Skeletal muscle tissue (tissue), 4 donors: ENCODE data around the gene KMT2C. TPM values are rescaled to one million over a fixed set of nuclear protein-coding genes. Genes with fewer than 3 reads are reported as not detected.
"Not testable (repeated sequence)": the region's sequence is repeated elsewhere in the genome, so short reads cannot be mapped to it uniquely, and the experiment has no call there.

Experiments used
- H3K27ac ChIP-seq: one replicate; pipeline ENCODE4 v1.7.0; 2013; ENCODE audit warnings: mild to moderate bottlenecking, low read depth, low read length, inconsistent platforms
- H3K27me3 ChIP-seq, 3 donors: one replicate each; pipeline ENCODE4 v1.7.0; 2013; ENCODE audit warnings: low read length in 3 of 3; ENCODE audit not compliant: control insufficient read depth in 3 of 3, insufficient read depth in 3 of 3
- H3K36me3 ChIP-seq, 3 donors: one replicate each; pipeline ENCODE4 v1.7.0; 2013; ENCODE audit warnings: low read length in 3 of 3; ENCODE audit not compliant: control insufficient read depth in 3 of 3, insufficient read depth in 3 of 3
- H3K4me1 ChIP-seq, 3 donors: one replicate each; pipeline ENCODE4 v1.7.0; 2013; ENCODE audit warnings: low read length in 3 of 3, mild to moderate bottlenecking in 3 of 3; ENCODE audit not compliant: control insufficient read depth in 3 of 3, insufficient read depth in 3 of 3
- H3K4me3 ChIP-seq, 3 donors: one replicate each; pipeline ENCODE4 v1.7.0; 2013; ENCODE audit warnings: low read length in 3 of 3
- H3K9ac ChIP-seq, 3 donors: one replicate each; pipeline ENCODE4 v1.7.0; 2013; ENCODE audit warnings: low read length in 3 of 3, mild to moderate bottlenecking in 3 of 3, moderate library complexity in 2 of 3, low read depth in 1 of 3
- H3K9me3 ChIP-seq, 3 donors: one replicate each; pipeline ENCODE4 v1.7.0; 2013; ENCODE audit warnings: low read length in 3 of 3; ENCODE audit not compliant: control insufficient read depth in 3 of 3
- total RNA-seq: library from RNA; depleted of rRNA; stranded (reverse); fragments of >200 nt; gene quantifications from one replicate; pipeline ENCODE4 v1.2.3, GENCODE V29; 2014
- donor health status: Osteomylitis.

KMT2C gene
- total RNA-seq, 1 donor from 2014 or later, result 61.6 TPM

GRCh38 chr7:152442330-152442835, 6.6 kb upstream of the KMT2C start:
- Histone ChIP-seq H3K4me3 (no peak overlapping the region), H3K36me3 (no peaks in the 10 kb centered on the region), H3K27ac (no peak overlapping the region), H3K27me3 (no peaks in the 10 kb centered on the region), H3K4me1 (peaks cover 0 to 4% (median under 1%) of the 10 kb centered on the region in 3 donors), H3K9me3 (no peaks in the 10 kb centered on the region), H3K9ac (no peak overlapping the region)

- not testable (repeated sequence) for H3K36me3 ChIP-seq, H3K4me3 ChIP-seq, H3K9ac ChIP-seq, H3K4me1 ChIP-seq, H3K27me3 ChIP-seq, H3K27ac ChIP-seq, H3K9me3 ChIP-seq
Observed at GRCh38 chr7:152441810-152442209, 6.0 kb upstream of the KMT2C start.

GRCh38 chr7:152441168-152441567, 5.4 kb upstream of the KMT2C start:
- not testable (repeated sequence) for H3K36me3 ChIP-seq, H3K27ac ChIP-seq, H3K9me3 ChIP-seq

DNA sequence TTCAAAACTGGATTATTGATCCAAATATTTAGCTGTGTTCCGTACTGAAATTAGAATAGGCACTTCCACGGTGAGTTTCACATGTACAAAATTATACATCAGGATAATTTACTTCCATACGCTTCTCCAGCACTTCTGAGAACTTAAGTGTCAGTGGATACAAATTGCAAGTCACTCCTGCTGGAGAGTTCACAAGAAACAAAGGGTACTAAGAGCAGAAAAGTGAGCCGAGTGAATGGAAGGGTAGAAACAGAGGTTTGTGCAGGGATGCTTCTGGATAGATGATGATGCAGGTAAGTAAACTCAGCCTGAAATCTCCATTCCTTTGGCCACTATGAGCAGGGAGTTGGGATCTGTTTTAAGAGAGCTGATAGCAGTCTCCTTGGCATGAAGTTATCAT, 2.2 kb upstream of the KMT2C start:
- not testable (repeated sequence) for H3K4me1 ChIP-seq, H3K4me3 ChIP-seq, H3K36me3 ChIP-seq, H3K27me3 ChIP-seq, H3K9me3 ChIP-seq
- Histone ChIP-seq H3K9ac (peak overlapping the region; percentile 4 to 24 (median 22)), H3K27ac (peak overlapping the region; percentile 93)

More at GRCh38 chr7:152441168-152441567, 5.4 kb upstream of the KMT2C start:
- not testable (repeated sequence) for H3K4me3 ChIP-seq, H3K27me3 ChIP-seq, H3K9ac ChIP-seq, H3K4me1 ChIP-seq

DNA sequence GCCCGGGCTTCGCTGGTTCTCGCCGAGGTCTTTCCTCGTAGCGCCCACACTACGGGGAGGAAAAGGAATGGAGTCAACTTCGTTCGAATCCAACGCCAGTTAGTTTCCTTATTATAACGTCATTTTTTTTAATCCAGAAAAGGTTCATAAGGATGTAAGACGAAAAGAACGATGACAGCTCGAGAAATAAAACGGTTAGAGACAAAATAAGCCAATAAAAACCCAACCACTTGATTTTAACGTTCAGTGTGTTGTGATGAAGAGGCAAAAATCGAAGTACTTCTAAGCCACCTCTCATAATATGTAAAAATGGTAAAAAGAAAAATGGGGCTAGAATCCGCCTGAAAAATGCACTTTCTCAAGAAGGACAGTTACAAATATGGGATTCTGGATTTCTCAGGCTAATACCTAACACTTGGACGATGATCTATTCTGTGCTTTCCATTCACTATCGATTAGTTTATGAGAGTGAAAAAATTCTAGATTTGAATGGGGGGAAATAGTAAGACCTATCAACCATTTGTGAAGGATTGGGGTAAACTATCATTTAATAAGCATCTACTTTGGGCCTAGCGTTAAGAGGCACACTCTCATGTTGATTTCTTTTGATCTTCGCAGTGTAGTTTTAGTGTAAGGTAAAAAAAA, 1.2 kb upstream of the KMT2C start:
- H3K27ac ChIP-seq, result peak overlapping the region; percentile 93

DNA sequence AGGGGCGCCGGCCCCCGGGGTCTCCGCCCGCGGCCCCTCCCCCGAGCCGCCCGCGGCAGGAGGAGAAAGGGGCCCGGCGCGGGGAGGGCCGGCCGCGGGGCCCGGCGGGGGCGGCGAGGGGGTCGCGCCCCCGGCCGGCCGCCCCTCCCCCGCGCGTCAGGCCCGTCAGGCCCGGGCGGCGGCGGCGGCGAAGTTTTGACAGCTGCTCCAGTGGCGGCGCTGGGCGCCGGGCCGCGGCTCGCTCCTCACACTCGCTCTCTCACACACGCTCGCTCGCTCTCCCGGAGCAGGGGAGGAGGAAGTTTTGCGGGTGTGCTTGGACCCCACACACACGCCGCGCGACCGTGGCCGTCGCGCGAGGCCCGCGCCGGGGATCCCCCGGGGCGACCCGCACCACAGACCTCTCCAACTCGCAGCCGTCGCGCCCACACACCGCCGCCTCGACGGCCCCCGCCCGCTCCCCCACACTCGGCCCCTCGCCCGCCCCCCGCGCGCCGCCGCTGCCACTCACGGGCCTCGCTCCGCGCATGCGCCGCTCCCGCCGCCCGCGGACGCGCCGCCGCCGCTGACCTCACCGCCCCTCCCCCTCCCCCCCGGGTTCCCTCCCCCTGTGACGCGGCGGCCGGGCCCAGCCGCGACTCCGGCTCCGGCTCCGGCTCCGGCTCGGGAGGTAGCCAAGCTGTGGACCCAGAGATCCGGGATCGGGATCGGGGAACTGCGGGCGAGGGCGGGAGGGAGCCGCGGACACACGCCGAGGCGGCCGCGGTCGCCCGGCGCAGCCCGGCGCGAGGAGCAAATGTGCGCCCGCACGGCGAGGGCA, 518 bp upstream of the KMT2C start:
- H3K9me3 ChIP-seq, result no peaks in the 10 kb centered on the region
- peak overlapping the region; percentile 72 to 80 (median 79) for H3K4me3 ChIP-seq
- no peaks in the 10 kb centered on the region for H3K36me3 ChIP-seq
- peak overlapping the region; percentile 93 for H3K27ac ChIP-seq
- H3K27me3 ChIP-seq, result no peaks in the 10 kb centered on the region
- H3K4me1 ChIP-seq, result peaks cover 7 to 11% (median 8%) of the 10 kb centered on the region in 3 donors
- H3K9ac ChIP-seq, result peak overlapping the region; percentile 83 to 85 (median 84)

More for the DNA sequence above, 1.2 kb upstream of the KMT2C start:
- H3K9me3 ChIP-seq, H3K4me1 ChIP-seq, H3K36me3 ChIP-seq, H3K27me3 ChIP-seq: not testable (repeated sequence)
- peak overlapping the region; percentile 72 to 80 (median 79) for H3K4me3 ChIP-seq
- peak overlapping the region; percentile 81 to 85 (median 84) for H3K9ac ChIP-seq

GRCh38 chr7:152434511-152435383, 1.1 kb downstream of the KMT2C start:
- Histone ChIP-seq H3K4me3 (peak overlapping the region; percentile 77 to 86 (median 80)), H3K4me1 (peaks cover 13 to 20% (median 16%) of the 10 kb centered on the region in 3 donors), H3K9ac (peak overlapping the region; percentile 74 to 83 (median 82)), H3K27ac (peak overlapping the region; percentile 85)
- not testable (repeated sequence) for H3K9me3 ChIP-seq, H3K36me3 ChIP-seq, H3K27me3 ChIP-seq

DNA sequence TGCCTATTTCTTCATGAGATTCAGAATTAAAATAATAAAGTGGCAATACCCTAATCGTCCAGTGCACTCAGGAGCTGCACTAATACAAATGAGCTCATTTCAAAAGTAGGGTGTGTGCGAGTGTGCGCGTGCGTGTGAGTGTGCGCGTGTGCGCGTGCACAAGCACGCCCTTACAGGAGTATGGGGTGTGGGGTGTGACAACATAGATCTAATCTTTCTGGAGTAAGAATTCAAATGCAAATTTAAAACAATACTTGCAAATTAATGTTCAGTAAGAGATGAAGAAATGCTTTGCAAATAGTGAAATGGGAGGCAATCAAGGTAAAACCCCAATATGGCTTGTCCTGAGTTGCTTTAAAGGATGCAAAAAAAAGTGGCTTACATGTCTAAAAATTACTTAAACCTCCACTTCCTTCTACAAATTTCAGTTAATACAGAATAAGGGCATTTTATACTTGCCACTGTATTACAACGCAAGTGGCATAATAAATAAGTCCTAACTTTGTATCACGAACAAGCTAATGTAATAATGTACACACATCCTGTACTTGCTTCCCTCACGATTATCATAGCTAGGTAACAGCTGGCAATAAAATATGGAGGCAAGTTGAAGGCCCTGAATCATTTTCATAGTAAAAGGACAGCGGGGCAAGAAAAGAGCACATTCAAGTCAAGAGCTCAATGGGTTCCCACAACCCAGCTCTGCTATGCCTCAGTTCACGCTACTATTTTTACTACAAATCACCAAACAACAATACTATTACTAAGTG, 1.9 kb downstream of the KMT2C start:
- H3K27ac ChIP-seq, result peak overlapping the region; percentile 85
- H3K36me3 ChIP-seq, H3K9me3 ChIP-seq, H3K27me3 ChIP-seq: not testable (repeated sequence)
- H3K4me1 ChIP-seq, result peaks cover 18 to 23% (median 18%) of the 10 kb centered on the region in 3 donors
- H3K4me3 ChIP-seq, result peak overlapping the region; percentile 77 to 86 (median 80)
- H3K9ac ChIP-seq, result peak overlapping the region; percentile 0 to 83 (median 82)

GRCh38 chr7:152432735-152433134, 3.1 kb downstream of the KMT2C start:
- not testable (repeated sequence) for H3K9me3 ChIP-seq, H3K36me3 ChIP-seq, H3K27me3 ChIP-seq, H3K27ac ChIP-seq
- Histone ChIP-seq H3K4me1 (peaks cover 20 to 27% (median 23%) of the 10 kb centered on the region in 3 donors), H3K4me3 (peak overlapping the region in 1 of 3 donors; percentile 43), H3K9ac (peak overlapping the region in 1 of 3 donors; percentile 38)
